HCT116 (cell line): ENCODE data around the gene FKBP1A. TPM values are rescaled to one million over a fixed set of nuclear protein-coding genes. Genes with fewer than 3 reads are reported as not detected.

Experiments
- ATAC-seq: fragments of 200-7000 bp; cut with Tn5 transposase; 2 replicates; pipeline ENCODE4 v1.9.1; 2020; ENCODE audit warnings: mild to moderate bottlenecking, moderate library complexity
- BruUV-seq: library from RNA; stranded (reverse); fragments of 400-500 nt; replicated peaks from 2 replicates; lab custom pipeline; 2021; lab: Mats Ljungman, UMichigan
- CTCF ChIA-PET: fragments of 300-600 bp; sonication (Branson Sonifier 250); formaldehyde crosslinking; loops from one replicate; lab custom pipeline; 2021; ENCODE audit warnings: antibody characterized with exemption; lab: Charles Lee
- POLR2A ChIA-PET: fragments of 300-600, 350-600 bp; sonication (Branson Sonifier 250); formaldehyde crosslinking; loops from one replicate; lab custom pipeline; 2021; ENCODE audit warnings: antibody characterized with exemption; lab: Charles Lee
- RAD21 ChIA-PET, 2 experiments: fragments of 300-600 bp; sonication (Branson Sonifier 250); formaldehyde crosslinking; loops; one replicate each; lab custom pipeline; 2023; ENCODE audit warnings: low total read pairs in 2 of 2; ENCODE audit not compliant: uncharacterized antibody in 2 of 2, unreplicated experiment in 2 of 2, low non-redundant PET in 1 of 2; lab: Charles Lee
- DNase-seq: peaks from one replicate; pipeline ENCODE4 v3.0.0-alpha.2; 2010; ENCODE audit warnings: low read depth, low spot score
- H2AFZ ChIP-seq: fragments of 200-600 bp; shearing (Covaris generic), sonication (generic); 2 replicates; pipeline ENCODE4 v1.6.1; 2017; ENCODE audit warnings: low read depth, mixed run types, mixed read lengths, antibody characterized with exemption, low read length; ENCODE audit not compliant: poor library complexity, severe bottlenecking
- H3K27ac ChIP-seq: 2 replicates; pipeline ENCODE4 v1.5.1; 2012; ENCODE audit warnings: low read depth, low read length
- H3K27me3 ChIP-seq: fragments of 200-600 bp; sonication (generic); 2 replicates; pipeline ENCODE4 v1.6.1; 2016; ENCODE audit warnings: mixed run types, low read length, mixed read lengths; ENCODE audit not compliant: insufficient read depth
- H3K36me3 ChIP-seq, 2 experiments: fragments of 200-500 bp in 1 of 2; fragments of 200-600 bp in 1 of 2; sonication (Bioruptor generic) in 1 of 2; sonication (generic) in 1 of 2; 2 replicates each; pipeline versions ENCODE4 v1.5.1 to v1.6.1; 2014 to 2016; ENCODE audit warnings: low read length in 2 of 2, inconsistent platforms in 1 of 2, mixed read lengths in 1 of 2, mixed run types in 1 of 2; ENCODE audit not compliant: insufficient read depth in 2 of 2, control insufficient read depth in 1 of 2
- H3K4me1 ChIP-seq, 2 experiments: fragments of 200-600 bp in 1 of 2; sonication (generic) in 1 of 2; 2 replicates each; pipeline versions ENCODE4 v1.5.1 to v1.6.1; 2012 to 2017; ENCODE audit warnings: low read length in 2 of 2, inconsistent platforms in 1 of 2, mild to moderate bottlenecking in 1 of 2, mixed read lengths in 1 of 2, mixed run types in 1 of 2, moderate library complexity in 1 of 2; ENCODE audit not compliant: insufficient read depth in 2 of 2, control insufficient read depth in 1 of 2
- H3K4me2 ChIP-seq: fragments of 200-600 bp; sonication (generic); 2 replicates; pipeline ENCODE4 v1.6.1; 2017; ENCODE audit warnings: mixed run types, low read length, mixed read lengths
- H3K4me3 ChIP-seq, 2 experiments: fragments of 200-600 bp in 1 of 2; sonication (generic) in 1 of 2; replicated peaks in 1 of 2; 2 replicates each; pipeline ENCODE4 v1.5.1; 2011 to 2016; ENCODE audit warnings: low read length in 2 of 2, control low read depth in 1 of 2, low read depth in 1 of 2, mild to moderate bottlenecking in 1 of 2, mixed read lengths in 1 of 2, mixed run types in 1 of 2
- H3K79me2 ChIP-seq: fragments of 200-600 bp; sonication (generic); 2 replicates; pipeline ENCODE4 v1.6.1; 2017; ENCODE audit warnings: mild to moderate bottlenecking, mixed run types, low read length, moderate library complexity, mixed read lengths; ENCODE audit not compliant: insufficient read depth
- H3K9ac ChIP-seq: fragments of 200-600 bp; sonication (generic); 2 replicates; pipeline ENCODE4 v1.6.1; 2016; ENCODE audit warnings: low read length, mixed read lengths
- H3K9me2 ChIP-seq: fragments of 200-600 bp; sonication (generic), shearing (Covaris generic); 2 replicates; pipeline ENCODE4 v1.6.1; 2017; ENCODE audit warnings: mixed run types, mild to moderate bottlenecking, moderate library complexity; ENCODE audit not compliant: insufficient read depth
- H3K9me3 ChIP-seq, 2 experiments: fragments of 200-500 bp in 1 of 2; fragments of 200-600 bp in 1 of 2; sonication (Bioruptor generic) in 1 of 2; sonication (generic) in 1 of 2; 2 replicates each; pipeline ENCODE4 v1.6.1; 2014 to 2017; ENCODE audit warnings: low read length in 2 of 2, mixed read lengths in 2 of 2, inconsistent platforms in 1 of 2, low read depth in 1 of 2, mild to moderate bottlenecking in 1 of 2, mixed run types in 1 of 2, moderate library complexity in 1 of 2; ENCODE audit not compliant: control insufficient read depth in 1 of 2, insufficient read depth in 1 of 2
- H4K20me1 ChIP-seq: fragments of 200-600 bp; sonication (generic), shearing (Covaris generic); 2 replicates; pipeline ENCODE4 v1.6.1; 2017; ENCODE audit warnings: mixed run types, mild to moderate bottlenecking, moderate library complexity; ENCODE audit not compliant: insufficient read depth
- CBX3 ChIP-seq: IDR thresholded peaks from 2 replicates; pipeline ENCODE4 v1.6.1; 2012; ENCODE audit warnings: low read depth
- CEBPB ChIP-seq: IDR thresholded peaks from 2 replicates; pipeline ENCODE4 v1.6.1; 2012; ENCODE audit warnings: low read depth
- CTCF ChIP-seq, 3 experiments: fragments of 200-600 bp in 1 of 3; sonication (generic) in 1 of 3; IDR thresholded peaks in 2 of 3; conservative IDR thresholded peaks in 1 of 3; 2 replicates each; pipeline ENCODE4 v1.5.1; 2012 to 2017; ENCODE audit warnings: low read depth in 2 of 3, low read length in 2 of 3, antibody characterized with exemption in 1 of 3, borderline replicate concordance in 1 of 3, control low read depth in 1 of 3, mild to moderate bottlenecking in 1 of 3, mixed read lengths in 1 of 3, mixed run types in 1 of 3, moderate library complexity in 1 of 3; ENCODE audit not compliant: insufficient read depth in 1 of 3
- EGR1 ChIP-seq: IDR thresholded peaks from 2 replicates; pipeline ENCODE4 v1.6.1; 2012; ENCODE audit warnings: low read depth
- ELF1 ChIP-seq: IDR thresholded peaks from 2 replicates; pipeline ENCODE4 v1.6.1; 2012; ENCODE audit warnings: low read depth, borderline replicate concordance
- EZH2phosphoT487 ChIP-seq: fragments of 200-600 bp; IDR thresholded peaks from 2 replicates; pipeline ENCODE4 v1.6.1; 2018; ENCODE audit warnings: antibody characterized with exemption, borderline replicate concordance
- FOSL1 ChIP-seq: IDR thresholded peaks from 2 replicates; pipeline ENCODE4 v1.6.1; 2012; ENCODE audit warnings: low read depth
- POLR2A ChIP-seq: IDR thresholded peaks from 2 replicates; pipeline ENCODE4 v1.7.0; 2011; ENCODE audit warnings: borderline replicate concordance; ENCODE audit not compliant: insufficient read depth, insufficient read length; ENCODE audit errors: extremely low read depth
- POLR2AphosphoS5 ChIP-seq: IDR thresholded peaks from 2 replicates; pipeline ENCODE4 v1.6.1; 2011; ENCODE audit warnings: mild to moderate bottlenecking, low read depth, low read length, moderate library complexity
- RAD21 ChIP-seq: IDR thresholded peaks from 2 replicates; pipeline ENCODE4 v1.6.1; 2012; ENCODE audit warnings: low read depth, mild to moderate bottlenecking
- SP1 ChIP-seq: IDR thresholded peaks from 2 replicates; pipeline ENCODE4 v1.6.1; 2012; ENCODE audit warnings: low read depth
- TCF7L2 ChIP-seq: IDR thresholded peaks from 2 replicates; pipeline ENCODE4 v1.7.0; 2011; ENCODE audit warnings: borderline replicate concordance, inconsistent platforms; ENCODE audit not compliant: insufficient read depth, insufficient read length; ENCODE audit errors: extremely low read depth
- YY1 ChIP-seq: IDR thresholded peaks from 2 replicates; pipeline ENCODE4 v1.6.1; 2011; ENCODE audit warnings: low read length, low read depth, moderate library complexity, mild to moderate bottlenecking; ENCODE audit not compliant: insufficient replicate concordance; ENCODE audit errors: extremely low read depth
- ZBTB33 ChIP-seq: IDR thresholded peaks from 2 replicates; pipeline ENCODE4 v1.6.1; 2011; ENCODE audit warnings: mild to moderate bottlenecking, low read length, moderate library complexity; ENCODE audit not compliant: insufficient replicate concordance; ENCODE audit errors: extremely low read depth
- ZNF274 ChIP-seq: fragments of 200-500 bp; sonication (Bioruptor generic); IDR thresholded peaks from 2 replicates; pipeline ENCODE4 v1.6.1; 2014; ENCODE audit warnings: mild to moderate bottlenecking, low read depth, low read length, inconsistent platforms
- intact Hi-C: fragments of 100-400 bp; cut with micrococcal nuclease; formaldehyde crosslinking; loops from 2 replicates; pipeline ENCODE4 v1.10.0; 2022
- total RNA-seq: library from RNA; stranded (reverse); gene quantifications from one replicate; pipeline ENCODE4 v1.2.1, GENCODE V29; 2021; ENCODE audit not compliant: unreplicated experiment

The FKBP1A gene
- total RNA-seq, 1 experiment from 2014 or later = 259 TPM

- ChIA-PET POLR2A (no interaction called here), CTCF (no interaction called here)
- no peak for ATAC-seq
Observed at GRCh38 chr20:1335961-1336698, 56.7 kb downstream of the FKBP1A start.

GRCh38 chr20:1334761-1335160 lies 58.1 kb downstream of the FKBP1A start:
- no TSS peak for BruUV-seq
- ChIA-PET POLR2A (no interaction called here), CTCF (interaction anchor here (1.0 kb wide), 1 partner anchor 9 kb away, joined by 3 read pairs; no protein-coding TSS in a partner anchor), RAD21 (no interaction called here)
- Histone ChIP-seq H3K9me3 (no peaks in the 10 kb centered on the region), H3K27ac (no peak overlapping the region), H3K9me2 (no peaks in the 10 kb centered on the region), H3K4me3 (no peak overlapping the region), H3K9ac (no peak overlapping the region), H3K27me3 (no peaks in the 10 kb centered on the region), H3K36me3 (0 out of 4 replicates have a peak, but pooled peaks cover 0 to 3% of the 10 kb centered on the region in 2 experiments), H4K20me1 (no peaks in the 10 kb centered on the region; the same call in 1 of the 2 replicates), H3K4me2 (no peak overlapping the region), H3K4me1 (peaks cover 0 to 3% of the 10 kb centered on the region in 2 experiments; a peak in 3 of 4 replicates), H2AFZ (no peak overlapping the region), H3K79me2 (peaks cover 44% of the 10 kb centered on the region)
- DNase-seq (peak; percentile 27), ATAC-seq (peak; percentile 82)
- intact Hi-C loops = no loop called here
- TF ChIP-seq ZBTB33 = no peak
- 0 out of 2 replicates have a peak, but pooled peaks have one; percentile 9 for TF ChIP-seq CEBPB
- TF ChIP-seq ELF1 = no peak
- TF ChIP-seq YY1 = no peak
- TF ChIP-seq CBX3 = no peak
- TF ChIP-seq POLR2A = no peak
- TF ChIP-seq CTCF (IDR thresholded peaks at IDR 0.05 in 2 of 3, conservative IDR thresholded peaks at IDR 0.05 in 1 of 3; ENCODE audit: borderline replicate concordance in 1 of 3, insufficient read depth in 1 of 3, low read depth in 2 of 3, low read length in 2 of 3) = peak in 2 of 3 experiments; percentile 7 to 17; a peak in 1 of 6 replicates
- TF ChIP-seq ZNF274 = no peak
- no peak for TF ChIP-seq EGR1
- TF ChIP-seq POLR2AphosphoS5 = no peak
- no peak for TF ChIP-seq FOSL1
- no peak for TF ChIP-seq EZH2phosphoT487
- 0 out of 2 replicates have a peak, but pooled peaks have one; percentile 10 for TF ChIP-seq RAD21
- TF ChIP-seq TCF7L2 = no peak

More at GRCh38 chr20:1335961-1336698, 56.7 kb downstream of the FKBP1A start:
- Histone ChIP-seq H3K79me2 (peaks cover 30% of the 10 kb centered on the region), H2AFZ (no peak overlapping the region), H3K27me3 (no peaks in the 10 kb centered on the region), H3K36me3 (0 out of 4 replicates have a peak, but pooled peaks cover 0 to 3% of the 10 kb centered on the region in 2 experiments), H3K4me3 (no peak overlapping the region), H3K9ac (no peak overlapping the region), H3K9me2 (no peaks in the 10 kb centered on the region), H3K27ac (no peak overlapping the region), H3K4me1 (no peaks in the 10 kb centered on the region; a peak in 1 of 4 replicates), H4K20me1 (no peaks in the 10 kb centered on the region; the same call in 1 of the 2 replicates), H3K4me2 (no peak overlapping the region), H3K9me3 (no peaks in the 10 kb centered on the region)
- RAD21 ChIA-PET = no interaction called here
- BruUV-seq = no TSS peak
- intact Hi-C loops = no loop called here
- TF ChIP-seq SP1 (no peak), POLR2AphosphoS5 (0 out of 2 replicates have a peak, but pooled peaks have one; percentile 25), CBX3 (no peak)
- DNase-seq = no peak
